Spleen (tissue), 10 donors: ENCODE data around the gene NKX2-2. TPM values are rescaled to one million over a fixed set of nuclear protein-coding genes. Genes with fewer than 3 reads are reported as not detected.

Source experiments
- polyA plus RNA-seq, 3 donors: library from polyadenylated mRNA; stranded (reverse); fragments of 200-250 nt; gene quantifications; one replicate each; pipeline ENCODE4 v1.2.1, GENCODE V29; 2013
- total RNA-seq, 7 donors: library from RNA; depleted of rRNA in 3 of 7; stranded (reverse); fragments of >200 nt in 3 of 7; fragmentation: NEBNext Ultra II Directional in 4 of 7; extraction: Animal tissue kit (Norgen Biotek cat#: 25700) in 4 of 7; gene quantifications; one replicate each; pipeline versions ENCODE4 v1.1.0 to v1.2.1, GENCODE V29; 2016 to 2021
- donor health status: healthy with polysubstance abuse.
- donor health status: DM: no; HTN: no; CAD: no; lungs with moderate emphysema.
- donor health status: DM: no; HTN: no; CAD: no.
- donor health status: Bipolar disorder and iron deficiency.
- donor health status: healthy.
- donor health status: DM: no; HTN: no; CAD: no.
- donor health status: DM: yes; HTN: yes; CAD: no.

NKX2-2 gene
- total and polyA plus RNA-seq, 10 donors, result 0.03 TPM; not detected in 9

Other genes starting within 250 kb of the NKX2-2 start
- gene XRN2, start 210.7 kb downstream of the NKX2-2 start, total RNA-seq, result 10 to 100 TPM; 54.9 to 92.6 (median 66.2) TPM
- gene XRN2, start 210.7 kb downstream of the NKX2-2 start, polyA plus RNA-seq, result 10 to 100 TPM; 19.3 to 27.5 (median 20.2) TPM
- gene NKX2-4, start 116.5 kb downstream of the NKX2-2 start, total RNA-seq, result not detected
- gene NKX2-4, start 116.5 kb downstream of the NKX2-2 start, polyA plus RNA-seq, result not detected
- not detected for gene PAX1, start 191.6 kb upstream of the NKX2-2 start, total RNA-seq
- not detected for gene PAX1, start 191.6 kb upstream of the NKX2-2 start, polyA plus RNA-seq